Heart right ventricle (tissue), 16 donors: ENCODE data around the gene ZNF75A. TPM values are rescaled to one million over a fixed set of nuclear protein-coding genes. Genes with fewer than 3 reads are reported as not detected.

Source experiments
- ATAC-seq, 8 donors: fragments of 200-7000 bp; cut with Tn5 transposase; one replicate each; pipeline ENCODE4 v1.9.1; 2020; ENCODE audit warnings: mild to moderate bottlenecking in 8 of 8, moderate library complexity in 8 of 8, moderate number of reproducible peaks in 1 of 8
- DNase-seq, 2 donors: peaks; one replicate each; pipeline ENCODE4 v3.0.0-alpha.2; 2020
- H3K27ac ChIP-seq, 10 donors: fragments of 200-600 bp; sonication (generic) in 2 of 10; one replicate each; pipeline versions ENCODE4 v1.5.0 to v1.8.0; 2020 to 2022; ENCODE audit warnings: mild to moderate bottlenecking in 3 of 10
- H3K27me3 ChIP-seq, 7 donors: fragments of 200-600 bp; one replicate each; pipeline ENCODE4 v1.8.0; 2021 to 2022; ENCODE audit warnings: mild to moderate bottlenecking in 2 of 7
- H3K36me3 ChIP-seq, 9 donors: fragments of 200-600 bp; sonication (generic) in 1 of 9; one replicate each; pipeline versions ENCODE4 v1.5.0 to v1.8.0; 2020 to 2022; ENCODE audit warnings: mild to moderate bottlenecking in 2 of 9
- H3K4me1 ChIP-seq, 9 donors: fragments of 200-600 bp; sonication (generic) in 1 of 9; one replicate each; pipeline versions ENCODE4 v1.5.0 to v1.8.0; 2020 to 2022; ENCODE audit warnings: mild to moderate bottlenecking in 4 of 9
- H3K4me3 ChIP-seq, 10 donors: fragments of 200-600 bp; sonication (generic) in 2 of 10; one replicate each; pipeline versions ENCODE4 v1.5.0 to v1.8.0; 2020 to 2022; ENCODE audit warnings: mild to moderate bottlenecking in 7 of 10, moderate library complexity in 2 of 10
- H3K9me3 ChIP-seq, 11 donors: fragments of 200-600 bp in 10 of 11; sonication (generic) in 2 of 11; one replicate each; pipeline versions ENCODE4 v1.5.0 to v1.8.0; 2013 to 2022; ENCODE audit warnings: mild to moderate bottlenecking in 2 of 11, control low read depth in 1 of 11, moderate library complexity in 1 of 11
- CTCF ChIP-seq, 9 donors: fragments of 200-600 bp; sonication (generic) in 2 of 9; IDR thresholded peaks; one replicate each; pipeline versions ENCODE4 v1.5.0 to v1.8.0; 2021 to 2022; ENCODE audit warnings: antibody characterized with exemption in 9 of 9, mild to moderate bottlenecking in 5 of 9, moderate library complexity in 1 of 9
- WGBS, 2 donors: extraction: QIAGEN DNeasy Blood & Tissue Kit; methylation state at CpG; one replicate each; pipeline ENCODE4 v1.1.7; 2013; ENCODE audit warnings: inconsistent platforms in 1 of 2; 5-methylcytosine and 5-hydroxymethylcytosine counted together
- intact Hi-C, 10 donors: fragments of 100-400 bp; cut with DNase I; formaldehyde crosslinking; loops; one replicate each; pipeline versions ENCODE4 v1.11.1 to v1.14.2; 2022
- polyA plus RNA-seq, 2 donors: library from polyadenylated mRNA; stranded (reverse); fragments of 200-250 nt; gene quantifications; one replicate each; pipeline ENCODE4 v1.2.3, GENCODE V29; 2013
- total RNA-seq, 10 donors: library from RNA; stranded (reverse); fragmentation: NEBNext Ultra II Directional in 3 of 10; extraction: Animal tissue kit (Norgen Biotek cat#: 25700) in 3 of 10; gene quantifications; one replicate each; pipeline versions ENCODE4 v1.2.1 to v1.2.4, GENCODE V29; 2021 to 2023
- donor health status: Arrhythmogenic right ventricular cardiomyopathy.
- donor health status: ischemic (EF 13 %, LVEDD 7.1; RV severe dilation, severe dysfunction).
- donor health status: healthy with polysubstance abuse.
- donor health status: DM: no; HTN: yes; CAD: no.
- donor health status: DM: no; HTN: no; CAD: no.
- donor health status: ischemic (EF 25% LVEDD 6.9; RV normal size, moderate dysfunction).
- donor health status: ischemic (EF 25% LVEDD 5.7; RV mildly dilated, moderate dysfunction).
- donor health status: healthy.
- donor health status: DM: yes; HTN: yes; CAD: no.
- donor health status: Ischemic cardiomyopathy.
- donor health status: ischemic (EF 35%, LVEDD 5.7; RV mildly dilated, moderate dysfunction).
- donor health status: nonischemic (EF 11% LVEDD 7.7; RV severe dilation, severe dysfunction).
- donor health status: DM: yes; HTN: yes; CAD: no.
- donor health status: PGD.
- donor health status: ischemic (EF 29% LVEDD 5.4; RV normal size, mild dysfunction).
- donor health status: nonischemic (EF 23%, LVEDD 6.1; RV moderate dilation, normal function).

Gene ZNF75A
- total and polyA plus RNA-seq, 12 donors, result 9.1 to 33.9 (median 21.6) TPM

GRCh38 chr16:3346041-3346440 lies 40.7 kb downstream of the ZNF75A start:
- no peak for TF ChIP-seq CTCF (IDR thresholded peaks at IDR 0.05)
- Histone ChIP-seq H3K27ac (no peak overlapping the region), H3K4me3 (no peak overlapping the region), H3K9me3 (no peaks in the 10 kb centered on the region), H3K27me3 (no peaks in the 10 kb centered on the region), H3K36me3 (no peaks in the 10 kb centered on the region), H3K4me1 (peaks cover 0 to 12% (median 0%) of the 10 kb centered on the region in 9 donors)
- no peak for DNase-seq
- intact Hi-C loops, result no loop called here
- WGBS, 2 donors, result 63 to 72% methylated on average over 2 of the region's 2 CpGs
- no peak for ATAC-seq

- no peak for TF ChIP-seq CTCF (IDR thresholded peaks at IDR 0.05)
- ATAC-seq (no peak), DNase-seq (no peak)
- Histone ChIP-seq H3K27me3 (no peaks in the 10 kb centered on the region), H3K4me3 (no peak overlapping the region), H3K36me3 (no peaks in the 10 kb centered on the region), H3K9me3 (peaks cover 0 to 7% (median 0%) of the 10 kb centered on the region in 11 donors), H3K4me1 (peaks cover 0 to 12% (median 0%) of the 10 kb centered on the region in 9 donors), H3K27ac (no peak overlapping the region)
- 72 to 82% methylated on average over 10 of the region's 10 CpGs for WGBS, 2 donors
- intact Hi-C loops, result no loop called here
Observed at GRCh38 chr16:3347586-3347985, 42.3 kb downstream of the ZNF75A start.

GRCh38 chr16:3348547-3349167 lies 43.4 kb downstream of the ZNF75A start:
- no peaks in the 10 kb centered on the region for H3K27me3 ChIP-seq
- 21 to 34% methylated on average over 4 of the region's 4 CpGs for WGBS, 2 donors
- peak overlapping the region in 8 of 10 donors; percentile 25 to 65 (median 52) for H3K27ac ChIP-seq
- peak in 1 of 2 donors; percentile 9 for DNase-seq
- intact Hi-C loops, result no loop called here
- H3K4me3 ChIP-seq, result no peak overlapping the region
- peaks cover 0 to 12% (median 0%) of the 10 kb centered on the region in 9 donors for H3K4me1 ChIP-seq
- H3K9me3 ChIP-seq, result peaks cover 0 to 9% (median 0%) of the 10 kb centered on the region in 11 donors
- TF ChIP-seq CTCF (IDR thresholded peaks at IDR 0.05), result no peak
- peak in 6 of 8 donors; percentile 48 to 92 (median 66) for ATAC-seq
- no peaks in the 10 kb centered on the region for H3K36me3 ChIP-seq

GRCh38 chr16:3349175-3349574 lies 43.9 kb downstream of the ZNF75A start:
- TF ChIP-seq CTCF (IDR thresholded peaks at IDR 0.05), result no peak
- DNase-seq, result no peak
- ATAC-seq, result peak in 2 of 8 donors; percentile 52 to 55
- Histone ChIP-seq H3K36me3 (no peaks in the 10 kb centered on the region), H3K27me3 (no peaks in the 10 kb centered on the region), H3K27ac (peak overlapping the region in 7 of 10 donors; percentile 34 to 65 (median 53)), H3K4me1 (peaks cover 0 to 12% (median 0%) of the 10 kb centered on the region in 9 donors), H3K9me3 (peaks cover 0 to 9% (median 0%) of the 10 kb centered on the region in 11 donors), H3K4me3 (no peak overlapping the region)
- intact Hi-C loops, result no loop called here
- 47 to 58% methylated on average over 13 of the region's 13 CpGs for WGBS, 2 donors
